SJSA1 (cell line): ENCODE results near the gene CBLN3. TPM values are rescaled to one million over a fixed set of nuclear protein-coding genes. Genes with fewer than 3 reads are reported as not detected.

Experiments used
- DNase-seq, 2 experiments: peaks; one replicate each; pipeline ENCODE4 v3.0.0-alpha.2; 2015 to 2020; ENCODE audit warnings: low spot score in 2 of 2, low read depth in 1 of 2
- H3K27ac ChIP-seq: fragments of 250-450 bp; sonication (Bioruptor Pico); 2 replicates; pipeline ENCODE4 v1.5.1; 2020; ENCODE audit warnings: mild to moderate bottlenecking, moderate library complexity
- H3K27me3 ChIP-seq: fragments of 250-450 bp; sonication (Bioruptor Pico); replicated peaks from 2 replicates; pipeline ENCODE4 v1.5.1; 2020; ENCODE audit warnings: mild to moderate bottlenecking, moderate library complexity
- H3K36me3 ChIP-seq: fragments of 250-450 bp; sonication (Bioruptor Pico); 2 replicates; pipeline ENCODE4 v1.5.1; 2020; ENCODE audit warnings: mild to moderate bottlenecking
- H3K4me1 ChIP-seq: fragments of 250-450 bp; sonication (Bioruptor Pico); replicated peaks from 2 replicates; pipeline ENCODE4 v1.6.1; 2021; ENCODE audit warnings: mild to moderate bottlenecking
- H3K4me3 ChIP-seq: fragments of 250-450 bp; sonication (Bioruptor Pico); 2 replicates; pipeline ENCODE4 v1.5.1; 2020; ENCODE audit warnings: mild to moderate bottlenecking
- H3K9me3 ChIP-seq: fragments of 250-450 bp; sonication (Bioruptor Pico); replicated peaks from 2 replicates; pipeline ENCODE4 v1.5.1; 2020; ENCODE audit warnings: mild to moderate bottlenecking
- total RNA-seq: library from RNA; depleted of rRNA; stranded (reverse); fragments of >200 nt; shearing (Covaris generic); gene quantifications from 2 replicates; pipeline ENCODE4 v1.2.3, GENCODE V29; 2014

Gene CBLN3
- total RNA-seq, 1 experiment from 2014 or later = 0.84 TPM

DNA sequence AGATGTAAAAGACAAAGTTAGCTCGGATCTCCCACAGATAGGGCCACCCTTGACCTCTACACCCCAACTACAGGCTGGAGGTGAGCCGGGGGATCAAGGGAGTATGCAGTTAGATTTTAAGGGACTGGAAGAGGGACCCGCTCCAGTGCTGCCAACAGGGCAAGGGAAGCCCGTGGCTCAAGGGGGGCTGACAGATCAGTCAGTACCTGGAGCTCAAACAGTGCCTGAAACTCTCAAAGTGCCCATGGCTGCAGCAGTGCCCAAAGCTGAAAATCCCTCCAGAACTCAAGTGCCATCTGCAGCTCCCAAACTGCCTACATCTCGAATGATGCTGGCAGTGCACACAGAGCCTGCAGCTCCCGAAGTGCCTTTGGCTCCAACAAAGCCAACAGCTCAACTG is 20.3 kb downstream of the CBLN3 start:
- Histone ChIP-seq H3K4me3 (no peak overlapping the region), H3K36me3 (no peaks in the 10 kb centered on the region), H3K9me3 (no peaks in the 10 kb centered on the region), H3K4me1 (no peaks in the 10 kb centered on the region), H3K27me3 (no peaks in the 10 kb centered on the region), H3K27ac (no peak overlapping the region)
- DNase-seq = no peak

- DNase-seq = no peak
- no peaks in the 10 kb centered on the region for H3K36me3 ChIP-seq
- no peak overlapping the region for H3K27ac ChIP-seq
- H3K4me3 ChIP-seq = no peak overlapping the region
- no peaks in the 10 kb centered on the region for H3K4me1 ChIP-seq
- H3K27me3 ChIP-seq = no peaks in the 10 kb centered on the region
- H3K9me3 ChIP-seq = no peaks in the 10 kb centered on the region
Measured at GRCh38 chr14:24408764-24409163, 20.7 kb downstream of the CBLN3 start.

DNA sequence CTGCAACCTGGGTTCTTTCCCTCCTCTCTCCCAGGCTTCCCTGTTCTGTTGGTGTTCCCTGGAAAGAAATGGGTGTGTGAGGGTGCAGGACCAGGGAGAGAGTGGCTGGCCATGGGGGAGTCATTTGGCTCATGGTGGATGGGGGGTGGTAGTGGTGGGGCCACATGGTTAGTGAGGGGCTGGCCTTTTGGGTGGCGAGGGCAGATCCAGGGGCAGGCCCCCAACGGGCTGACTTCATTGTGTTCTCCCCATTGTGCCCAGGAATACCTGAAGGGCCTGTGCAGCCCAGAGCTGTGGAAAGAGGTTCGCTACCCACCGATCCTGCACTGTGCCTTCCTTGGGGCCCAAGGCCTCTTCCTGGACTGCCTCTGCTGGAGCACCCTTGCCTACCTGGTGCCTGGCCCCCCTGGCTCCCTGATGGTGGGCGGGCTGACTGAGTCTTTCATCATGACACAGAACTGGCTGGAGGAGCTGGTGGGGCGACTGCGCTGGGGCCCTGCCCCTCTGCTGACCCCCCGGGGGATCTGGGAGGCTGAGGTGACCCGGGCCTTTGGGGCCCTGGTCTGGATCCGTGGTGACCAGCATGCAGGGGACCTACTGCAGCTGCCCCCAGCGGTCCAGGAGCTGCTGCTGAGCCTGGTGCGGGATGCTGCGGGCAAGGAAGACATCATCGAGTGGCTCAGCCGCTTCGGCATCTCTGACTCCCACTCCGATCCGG is 21.7 kb downstream of the CBLN3 start:
- peaks cover 7% of the 10 kb centered on the region for H3K4me1 ChIP-seq
- no peaks in the 10 kb centered on the region for H3K9me3 ChIP-seq
- DNase-seq = no peak
- no peak overlapping the region for H3K27ac ChIP-seq
- H3K36me3 ChIP-seq = no peaks in the 10 kb centered on the region
- no peak overlapping the region for H3K4me3 ChIP-seq
- H3K27me3 ChIP-seq = no peaks in the 10 kb centered on the region

DNA sequence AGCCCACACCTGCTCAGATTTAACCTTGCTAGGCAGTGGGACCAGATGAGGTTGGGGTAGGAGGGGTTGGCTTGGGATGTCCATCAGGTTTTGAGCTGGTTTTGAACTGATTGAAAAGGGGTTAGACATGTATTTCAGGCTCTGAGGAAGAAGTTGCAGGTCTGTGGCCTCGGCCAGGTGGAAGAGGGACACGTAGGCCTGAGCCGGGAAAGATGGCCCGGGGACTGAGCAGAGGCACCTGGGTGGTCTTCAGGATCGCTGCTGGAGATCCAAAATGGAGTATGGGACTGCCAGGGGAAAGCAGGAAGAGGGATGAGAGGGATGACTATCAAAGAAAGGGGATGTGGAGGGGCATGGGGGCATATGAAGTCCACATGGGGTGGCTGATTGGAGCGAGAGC is 23.1 kb downstream of the CBLN3 start:
- no peak overlapping the region for H3K27ac ChIP-seq
- no peaks in the 10 kb centered on the region for H3K27me3 ChIP-seq
- no peaks in the 10 kb centered on the region for H3K9me3 ChIP-seq
- no peaks in the 10 kb centered on the region for H3K36me3 ChIP-seq
- H3K4me3 ChIP-seq = no peak overlapping the region
- DNase-seq = no peak
- H3K4me1 ChIP-seq = peaks cover 7% of the 10 kb centered on the region

DNA sequence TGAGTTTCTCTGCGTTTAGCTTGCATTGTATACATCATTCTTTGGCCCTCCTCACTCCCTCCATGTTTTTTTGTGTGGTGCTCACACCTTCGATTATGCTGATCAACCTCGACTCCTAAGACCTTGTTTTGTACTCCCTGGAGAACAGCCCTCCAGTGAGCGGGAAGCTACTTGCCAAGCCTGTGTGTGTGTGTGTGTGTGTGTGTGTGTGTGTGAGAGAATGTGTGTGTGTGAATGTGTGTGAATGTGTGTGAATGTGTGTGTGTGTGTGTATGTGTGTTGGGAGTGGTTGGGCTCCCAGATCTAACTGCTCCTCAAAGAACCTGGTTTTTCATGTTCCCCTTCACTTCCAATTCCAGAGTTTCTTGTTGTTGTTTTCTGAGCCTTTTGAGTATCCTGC is 24.7 kb downstream of the CBLN3 start:
- no peak for DNase-seq
- H3K4me3 ChIP-seq = no peak overlapping the region
- H3K27me3 ChIP-seq = no peaks in the 10 kb centered on the region

DNA sequence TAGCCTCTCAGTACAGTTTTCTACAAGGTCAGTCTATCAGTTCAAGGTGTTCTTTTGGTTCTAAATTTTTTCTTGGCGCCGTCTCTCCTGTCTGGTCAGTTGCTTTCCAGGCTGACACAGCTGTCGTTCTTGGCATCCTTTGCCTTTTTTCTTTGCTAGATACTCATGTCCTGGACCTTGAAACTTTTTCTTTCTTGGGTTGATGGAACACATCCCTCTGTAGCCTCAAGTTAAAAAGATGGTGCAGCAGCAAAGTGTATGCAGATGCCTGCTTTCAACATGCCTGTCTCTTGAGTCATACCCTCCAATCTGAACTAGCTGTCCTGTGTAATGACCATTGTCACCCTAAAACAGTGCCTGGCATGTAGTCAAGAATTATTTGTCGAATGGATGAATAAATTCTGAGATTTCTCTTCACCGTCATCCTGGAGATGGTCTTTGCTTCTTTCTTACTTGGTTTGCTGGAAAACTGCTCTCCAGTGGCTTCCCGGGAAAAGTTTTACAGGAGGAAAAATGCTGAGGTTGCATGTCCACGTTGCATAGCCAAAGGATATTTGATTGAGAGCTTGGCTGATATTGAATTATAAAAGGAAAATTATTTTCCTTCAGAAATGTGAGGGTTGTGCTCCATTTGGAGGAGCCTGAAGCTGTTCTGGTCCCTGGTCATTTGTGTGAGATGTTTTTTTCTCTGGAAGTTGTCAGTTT is 26.0 kb downstream of the CBLN3 start:
- H3K4me3 ChIP-seq = no peak overlapping the region
- peaks cover 12% of the 10 kb centered on the region for H3K4me1 ChIP-seq
- H3K27me3 ChIP-seq = no peaks in the 10 kb centered on the region
- peak in 1 of 2 experiments; percentile 25 for DNase-seq
- H3K27ac ChIP-seq = no peak overlapping the region
- H3K9me3 ChIP-seq = no peaks in the 10 kb centered on the region
- no peaks in the 10 kb centered on the region for H3K36me3 ChIP-seq

More for the DNA sequence above, 24.7 kb downstream of the CBLN3 start:
- no peak overlapping the region for H3K27ac ChIP-seq
- H3K4me1 ChIP-seq = peaks cover 7% of the 10 kb centered on the region
- no peaks in the 10 kb centered on the region for H3K36me3 ChIP-seq
- no peaks in the 10 kb centered on the region for H3K9me3 ChIP-seq

DNA sequence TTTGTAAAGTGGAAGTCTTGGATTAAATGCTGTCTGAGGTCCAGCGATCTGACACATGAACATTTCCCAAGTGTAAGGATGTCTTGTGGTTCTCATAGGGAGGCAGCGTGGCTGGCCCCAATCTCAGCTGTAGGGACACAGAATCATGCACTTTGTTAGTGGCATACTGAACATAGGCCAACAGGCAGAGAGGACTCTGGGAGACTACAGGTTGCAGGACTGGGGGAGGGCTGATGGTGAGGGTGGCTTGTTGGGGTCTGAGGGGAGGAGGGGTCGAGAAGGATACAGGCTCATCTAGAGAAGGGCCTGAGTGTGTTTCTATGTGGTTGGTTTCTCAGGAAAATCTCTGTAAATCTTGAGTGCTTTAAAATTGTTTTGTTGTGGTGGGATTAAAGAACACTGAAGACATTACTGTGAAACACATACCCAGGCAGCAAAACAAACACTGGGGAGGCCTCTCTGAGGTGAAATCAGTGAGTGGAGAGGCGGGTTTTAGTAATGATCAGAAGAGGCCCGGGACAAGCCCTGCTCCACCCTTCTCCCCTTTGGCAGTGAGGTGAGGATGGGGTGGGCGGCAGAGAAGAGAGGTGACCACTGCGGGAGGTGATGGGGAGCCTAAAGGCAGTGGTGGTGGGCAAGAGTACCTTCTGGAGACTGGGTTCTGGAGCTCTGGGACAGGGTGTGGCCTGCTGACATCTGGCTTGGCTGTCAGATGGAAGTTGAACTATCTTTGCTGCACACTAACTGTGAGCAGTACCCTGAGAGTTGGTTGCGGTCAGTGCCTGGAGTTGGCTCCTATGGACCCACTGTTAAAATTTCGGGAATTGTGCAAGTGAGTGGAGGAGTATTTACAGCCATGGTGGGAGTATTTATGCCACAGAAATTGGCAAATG is 27.4 kb downstream of the CBLN3 start:
- no peak for DNase-seq
- Histone ChIP-seq H3K27ac (no peak overlapping the region), H3K9me3 (no peaks in the 10 kb centered on the region), H3K27me3 (no peaks in the 10 kb centered on the region), H3K4me3 (no peak overlapping the region), H3K36me3 (no peaks in the 10 kb centered on the region), H3K4me1 (peaks cover 12% of the 10 kb centered on the region)

GRCh38 chr14:24399999-24400718 is 29.3 kb downstream of the CBLN3 start:
- Histone ChIP-seq H3K27ac (no peak overlapping the region), H3K9me3 (no peaks in the 10 kb centered on the region), H3K27me3 (no peaks in the 10 kb centered on the region), H3K36me3 (no peaks in the 10 kb centered on the region), H3K4me3 (no peak overlapping the region), H3K4me1 (peaks cover 12% of the 10 kb centered on the region)
- no peak for DNase-seq

GRCh38 chr14:24399447-24399822 is 30.0 kb downstream of the CBLN3 start:
- no peak overlapping the region for H3K27ac ChIP-seq
- H3K9me3 ChIP-seq = no peaks in the 10 kb centered on the region
- H3K4me3 ChIP-seq = peak overlapping the region; percentile 37
- no peak for DNase-seq
- no peaks in the 10 kb centered on the region for H3K27me3 ChIP-seq
- no peaks in the 10 kb centered on the region for H3K36me3 ChIP-seq
- peaks cover 12% of the 10 kb centered on the region for H3K4me1 ChIP-seq

DNA sequence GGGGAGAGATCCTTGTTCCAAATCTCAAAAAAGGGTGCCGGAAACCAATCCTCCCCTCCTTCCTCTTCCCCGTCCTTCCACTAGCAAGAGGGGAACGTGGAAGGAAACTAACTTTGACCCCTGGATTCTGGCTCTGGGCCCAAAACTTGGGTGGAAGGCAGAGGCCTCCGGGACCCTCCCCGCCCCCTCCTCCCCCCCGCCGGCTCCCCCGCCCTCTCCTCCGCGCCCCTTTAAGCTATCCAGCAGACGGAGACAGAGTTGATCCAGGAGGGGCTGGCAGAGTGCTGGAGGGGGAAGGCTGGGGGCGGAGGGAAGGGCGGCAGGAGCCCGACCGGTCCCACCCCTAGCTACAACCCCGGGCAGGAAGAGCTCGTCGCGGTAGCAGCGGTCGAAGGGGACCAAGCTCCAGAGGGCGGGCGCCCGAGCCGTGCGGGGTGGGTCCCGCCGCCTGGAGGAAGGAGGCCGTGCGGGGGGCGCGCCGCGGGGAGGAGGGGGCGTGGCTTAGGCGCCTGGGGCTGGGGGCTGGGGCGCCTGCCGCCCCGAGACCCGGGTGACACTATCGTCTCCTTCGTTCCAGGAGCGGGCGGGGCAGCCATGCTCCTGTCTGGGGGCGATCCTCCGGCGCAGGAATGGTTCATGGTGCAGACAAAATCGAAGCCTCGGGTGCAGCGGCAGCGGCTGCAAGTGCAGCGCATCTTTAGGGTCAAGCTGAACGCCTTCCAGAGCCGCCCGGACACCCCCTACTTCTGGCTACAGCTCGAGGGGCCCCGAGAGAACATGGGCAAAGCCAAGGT is 30.6 kb downstream of the CBLN3 start, which contains the start of gene NYNRIN:
NYNRIN (plus strand) TSS at position 351 of the 794 bp plus-strand sequence; CDS start at position 595, 244 bp downstream.
- peak within 1 kb of the TSS; percentile 37 for H3K4me3 ChIP-seq
- no peak for DNase-seq
- H3K27me3 ChIP-seq = no peaks in the 10 kb centered on the region
- no peaks in the 10 kb centered on the region for H3K9me3 ChIP-seq
- H3K27ac ChIP-seq = no peak within 1 kb of the TSS
- no peaks in the 10 kb centered on the region for H3K36me3 ChIP-seq
- peaks cover 12% of the 10 kb centered on the region for H3K4me1 ChIP-seq

GRCh38 chr14:24398293-24398652 is 31.2 kb downstream of the CBLN3 start:
- Histone ChIP-seq H3K4me1 (peaks cover 8% of the 10 kb centered on the region), H3K4me3 (no peak overlapping the region), H3K27me3 (no peaks in the 10 kb centered on the region), H3K9me3 (no peaks in the 10 kb centered on the region), H3K27ac (no peak overlapping the region), H3K36me3 (no peaks in the 10 kb centered on the region)
- no peak for DNase-seq

DNA sequence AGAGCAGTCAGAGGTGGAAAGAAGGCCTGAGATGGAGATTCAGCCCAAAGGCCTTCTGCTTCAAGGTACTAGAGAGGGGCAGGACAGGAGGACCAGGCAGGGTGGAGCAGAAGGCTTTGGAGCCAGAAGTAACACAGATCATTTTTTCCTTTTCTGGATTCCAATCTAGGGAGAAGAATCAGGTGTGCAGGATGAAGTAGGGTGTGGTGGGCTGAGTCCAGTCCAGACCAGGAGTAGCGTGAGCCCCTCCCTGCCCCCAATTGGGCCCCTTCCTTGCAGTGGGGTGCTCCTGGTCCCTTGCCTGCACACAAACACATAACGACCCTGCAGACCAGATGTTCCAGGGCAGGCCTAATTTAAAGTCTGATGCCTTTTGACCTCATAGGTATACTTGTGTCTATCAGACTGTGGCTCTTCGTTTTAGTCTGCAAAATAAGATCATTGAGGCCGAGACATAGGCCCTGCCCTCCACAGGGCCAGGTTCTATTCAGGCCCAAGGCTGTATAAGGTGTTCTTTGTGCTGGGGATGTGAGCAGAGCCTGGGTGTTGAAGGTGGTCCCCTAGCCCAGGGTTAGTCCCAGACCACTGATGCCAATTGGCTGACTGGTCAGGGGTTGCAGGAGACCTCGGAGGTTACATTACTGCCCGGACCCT is 31.7 kb downstream of the CBLN3 start:
- no peaks in the 10 kb centered on the region for H3K9me3 ChIP-seq
- H3K27me3 ChIP-seq = no peaks in the 10 kb centered on the region
- no peaks in the 10 kb centered on the region for H3K36me3 ChIP-seq
- DNase-seq = no peak
- H3K4me1 ChIP-seq = peaks cover 5% of the 10 kb centered on the region
- no peak overlapping the region for H3K27ac ChIP-seq
- H3K4me3 ChIP-seq = no peak overlapping the region
